Psoas muscle (tissue), 8 donors: Measurements from ENCODE around the gene FLT3. TPM values are rescaled to one million over a fixed set of nuclear protein-coding genes. Genes with fewer than 3 reads are reported as not detected.
A peak's percentile ranks its signal among the peaks of the same experiment; 100 is the strongest.

Experiments
- ATAC-seq, 4 donors: fragments of 200-7000 bp; cut with Tn5 transposase; one replicate each; pipeline ENCODE4 v1.9.1; 2020; ENCODE audit warnings: moderate library complexity in 3 of 4, mild to moderate bottlenecking in 2 of 4
- DNase-seq, 2 donors: peaks; one replicate each; pipeline ENCODE4 v3.0.0-alpha.2; 2020
- H3K27ac ChIP-seq: fragments of 200-600 bp; one replicate; pipeline ENCODE4 v1.8.0; 2022
- H3K27me3 ChIP-seq, 3 donors: fragments of 200-600 bp in 1 of 3; one replicate each; pipeline versions ENCODE4 v1.6.1 to v1.8.0; 2013 to 2022; ENCODE audit warnings: low read length in 2 of 3, mild to moderate bottlenecking in 2 of 3, moderate library complexity in 1 of 3; ENCODE audit not compliant: insufficient read depth in 3 of 3
- H3K36me3 ChIP-seq, 2 donors: fragments of 200-600 bp in 1 of 2; one replicate each; pipeline versions ENCODE4 v1.6.1 to v1.8.0; 2013 to 2022; ENCODE audit warnings: low read depth in 1 of 2, mild to moderate bottlenecking in 1 of 2, moderate library complexity in 1 of 2; ENCODE audit not compliant: insufficient read depth in 1 of 2
- H3K4me1 ChIP-seq: fragments of 200-600 bp; one replicate; pipeline ENCODE4 v1.8.0; 2022
- H3K4me3 ChIP-seq: fragments of 200-600 bp; one replicate; pipeline ENCODE4 v1.8.0; 2022; ENCODE audit warnings: mild to moderate bottlenecking
- H3K9me3 ChIP-seq: fragments of 200-600 bp; one replicate; pipeline ENCODE4 v1.8.0; 2022
- CTCF ChIP-seq: fragments of 200-600 bp; IDR thresholded peaks from one replicate; pipeline ENCODE4 v1.8.0; 2022; ENCODE audit warnings: antibody characterized with exemption
- WGBS, 3 donors: extraction: QIAGEN DNeasy Blood & Tissue Kit; methylation state at CpG; one replicate each; pipeline versions ENCODE4 v1.1.6 to v1.1.7; 2013; 5-methylcytosine and 5-hydroxymethylcytosine counted together
- intact Hi-C, 2 donors: fragments of 100-400 bp; cut with DNase I; formaldehyde crosslinking; loops; one replicate each; pipeline versions ENCODE4 v1.11.0 to v1.14.2; 2022
- polyA plus RNA-seq, 3 donors: library from polyadenylated mRNA; stranded (reverse); fragments of 200-250 nt; gene quantifications; one replicate each; pipeline ENCODE4 v1.2.3, GENCODE V29; 2013
- total RNA-seq, 4 donors: library from RNA; stranded (reverse); fragmentation: NEBNext Ultra II Directional in 2 of 4; extraction: Animal tissue kit (Norgen Biotek cat#: 25700) in 2 of 4; gene quantifications; one replicate each; pipeline versions ENCODE4 v1.2.1 to v1.2.4, GENCODE V29; 2021 to 2023
- donor health status: healthy with polysubstance abuse.
- donor health status: DM: no; HTN: no; CAD: no; lungs with moderate emphysema.
- donor health status: Bipolar disorder and iron deficiency.
- donor health status: healthy.
- donor health status: DM: yes; HTN: yes; CAD: no.
- donor health status: DM: no; HTN: no; CAD: no.
- donor health status: DM: no; HTN: no; CAD: no.
- donor health status: DM: yes; HTN: yes; CAD: no.

The FLT3 gene
- total and polyA plus RNA-seq, 7 donors: 0.04 to 0.19 (median 0.06) TPM; not detected in 2

DNA sequence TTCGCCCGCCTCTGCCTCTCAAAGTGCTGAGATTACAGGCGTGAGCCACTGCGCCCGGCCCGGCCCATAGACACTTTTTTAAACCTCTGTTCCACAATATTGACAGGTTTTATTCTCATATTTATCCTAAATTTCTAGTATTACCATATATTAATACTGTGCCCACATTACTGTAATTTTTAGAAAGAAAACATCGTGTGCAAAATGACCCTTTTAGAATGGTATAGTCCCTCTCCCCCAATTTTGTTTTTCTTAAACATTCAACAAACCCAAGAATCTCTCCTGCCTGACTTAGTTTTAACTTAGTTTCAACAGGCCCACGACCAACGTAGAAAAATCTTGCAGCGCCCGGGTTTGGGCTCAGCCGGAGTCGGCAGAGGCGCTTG, 140.4 kb downstream of the FLT3 start:
- DNase-seq (no peak), ATAC-seq (no peak)
- no peak overlapping the region for H3K27ac ChIP-seq
- intact Hi-C loops: no loop called here
- H3K4me3 ChIP-seq: peak overlapping the region; percentile 56
- no peaks in the 10 kb centered on the region for H3K36me3 ChIP-seq
- whole genome bisulfite sequencing, 3 donors: 24 to 30% (median 28%) methylated on average over 14 of the region's 14 CpGs
- no peaks in the 10 kb centered on the region for H3K9me3 ChIP-seq
- H3K4me1 ChIP-seq: peaks cover 4% of the 10 kb centered on the region
- H3K27me3 ChIP-seq: peaks cover 0 to 87% (median 23%) of the 10 kb centered on the region in 3 donors
- no peak for TF ChIP-seq CTCF

DNA sequence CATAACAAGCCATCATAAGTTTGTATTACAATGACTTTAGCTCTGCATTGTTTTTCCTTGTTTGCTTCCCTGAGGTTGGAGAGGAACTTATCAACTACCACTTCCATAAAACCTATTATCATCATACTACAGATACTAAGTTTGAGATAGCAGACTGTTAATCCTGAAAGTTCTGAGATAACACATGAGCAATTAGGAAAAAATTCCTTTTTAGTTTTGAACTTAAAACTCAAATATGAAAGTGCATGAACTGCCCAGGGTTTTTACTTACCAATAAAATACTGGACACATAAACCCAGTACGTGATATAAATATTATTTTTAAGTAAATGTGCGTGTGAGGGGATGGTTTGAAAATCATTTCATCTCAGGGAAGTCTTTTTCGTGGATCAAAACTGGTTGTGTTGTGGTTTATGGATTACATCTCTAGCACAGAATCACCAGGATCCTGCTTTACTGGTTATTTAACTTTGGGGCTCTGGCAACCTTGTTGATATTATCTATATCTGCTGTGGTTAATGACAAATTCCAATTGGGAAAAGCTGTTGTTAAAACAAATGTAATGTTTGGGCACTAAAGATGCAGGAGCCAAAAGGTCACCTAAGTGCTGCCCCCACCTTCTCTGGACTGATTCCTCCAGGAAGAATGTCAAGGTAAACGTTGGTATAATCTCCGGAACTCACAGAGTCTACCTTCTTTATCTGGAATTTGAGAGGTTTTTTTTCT, 143.6 kb downstream of the FLT3 start:
- no peak for TF ChIP-seq CTCF
- Histone ChIP-seq H3K27me3 (peaks cover 3 to 95% (median 28%) of the 10 kb centered on the region in 3 donors), H3K4me3 (no peak overlapping the region), H3K4me1 (peaks cover 11% of the 10 kb centered on the region), H3K36me3 (no peaks in the 10 kb centered on the region), H3K9me3 (no peaks in the 10 kb centered on the region), H3K27ac (no peak overlapping the region)
- intact Hi-C loops: no loop called here
- 31 to 45% (median 34%) methylated on average over 5 of the region's 5 CpGs for WGBS, 3 donors
- DNase-seq (no peak), ATAC-seq (no peak)

- intact Hi-C loops: no loop called here
Observed at GRCh38 chr13:27955014-27955591, 145.3 kb downstream of the FLT3 start.

DNA sequence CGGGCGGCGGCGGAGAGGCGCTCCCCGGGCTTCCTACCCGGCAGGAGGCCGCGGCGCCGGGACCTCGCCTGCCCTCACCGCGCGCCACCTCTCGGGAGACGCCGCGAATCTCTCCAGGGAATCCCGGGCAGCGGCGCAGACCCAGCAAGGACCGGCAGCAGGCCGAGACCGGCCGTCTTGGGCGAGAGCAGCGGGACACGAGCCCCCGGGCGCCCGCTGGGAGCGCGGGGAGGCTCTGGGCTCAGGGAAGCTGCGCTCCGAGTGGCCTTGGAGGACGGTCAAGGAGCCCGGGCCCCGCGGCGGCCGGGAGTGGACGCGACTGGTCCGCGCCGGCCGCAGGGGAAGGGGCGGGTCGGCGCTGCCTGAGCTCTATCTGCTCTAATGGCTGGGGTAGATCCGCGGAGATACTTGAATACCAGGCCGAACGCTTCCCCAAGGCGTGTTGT, 145.9 kb downstream of the FLT3 start:
- DNase-seq (no peak), ATAC-seq (peak; percentile 32 to 69 (median 46))
- Histone ChIP-seq H3K4me3 (peak overlapping the region; percentile 64), H3K27me3 (peaks cover 3 to 91% (median 19%) of the 10 kb centered on the region in 3 donors), H3K4me1 (peaks cover 7% of the 10 kb centered on the region), H3K27ac (no peak overlapping the region), H3K36me3 (no peaks in the 10 kb centered on the region), H3K9me3 (no peaks in the 10 kb centered on the region)
- TF ChIP-seq CTCF: no peak
- intact Hi-C loops: no loop called here
- 1 to 6% (median 5%) methylated on average over 44 to 56 of the region's 56 CpGs for WGBS, 3 donors

More at GRCh38 chr13:27955014-27955591, 145.3 kb downstream of the FLT3 start:
- H3K36me3 ChIP-seq: no peaks in the 10 kb centered on the region
- H3K4me1 ChIP-seq: peaks cover 7% of the 10 kb centered on the region
- no peaks in the 10 kb centered on the region for H3K9me3 ChIP-seq
- TF ChIP-seq CTCF: no peak
- no peak for DNase-seq
- no peak for ATAC-seq
- no peak overlapping the region for H3K27ac ChIP-seq
- H3K4me3 ChIP-seq: no peak overlapping the region
- 70 to 75% (median 70%) methylated on average over 11 of the region's 11 CpGs for WGBS, 3 donors
- peaks cover 3 to 95% (median 19%) of the 10 kb centered on the region in 3 donors for H3K27me3 ChIP-seq
